ENCODE data around the gene SMIM20.

DNA sequence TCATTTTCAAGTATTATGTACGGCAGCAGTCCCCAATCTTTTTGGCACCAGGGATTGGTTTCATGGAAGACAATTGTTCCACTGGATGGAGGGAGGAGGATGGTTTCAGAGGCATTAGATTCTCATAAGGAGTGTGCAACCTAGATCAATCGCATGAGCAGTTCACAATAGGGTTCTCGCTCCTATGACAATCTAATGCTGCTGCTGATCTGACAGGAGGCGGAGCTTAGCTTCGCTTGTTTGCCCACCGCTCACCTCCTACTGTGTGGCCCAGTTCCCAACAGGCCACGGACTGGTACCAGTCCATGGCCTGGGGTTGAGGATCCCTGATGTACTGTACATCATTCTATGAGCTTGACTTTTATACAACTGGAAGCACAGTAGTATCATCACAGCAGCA is 48.4 kb downstream of the SMIM20 start:
- TF ChIP-seq, protein P1, sequence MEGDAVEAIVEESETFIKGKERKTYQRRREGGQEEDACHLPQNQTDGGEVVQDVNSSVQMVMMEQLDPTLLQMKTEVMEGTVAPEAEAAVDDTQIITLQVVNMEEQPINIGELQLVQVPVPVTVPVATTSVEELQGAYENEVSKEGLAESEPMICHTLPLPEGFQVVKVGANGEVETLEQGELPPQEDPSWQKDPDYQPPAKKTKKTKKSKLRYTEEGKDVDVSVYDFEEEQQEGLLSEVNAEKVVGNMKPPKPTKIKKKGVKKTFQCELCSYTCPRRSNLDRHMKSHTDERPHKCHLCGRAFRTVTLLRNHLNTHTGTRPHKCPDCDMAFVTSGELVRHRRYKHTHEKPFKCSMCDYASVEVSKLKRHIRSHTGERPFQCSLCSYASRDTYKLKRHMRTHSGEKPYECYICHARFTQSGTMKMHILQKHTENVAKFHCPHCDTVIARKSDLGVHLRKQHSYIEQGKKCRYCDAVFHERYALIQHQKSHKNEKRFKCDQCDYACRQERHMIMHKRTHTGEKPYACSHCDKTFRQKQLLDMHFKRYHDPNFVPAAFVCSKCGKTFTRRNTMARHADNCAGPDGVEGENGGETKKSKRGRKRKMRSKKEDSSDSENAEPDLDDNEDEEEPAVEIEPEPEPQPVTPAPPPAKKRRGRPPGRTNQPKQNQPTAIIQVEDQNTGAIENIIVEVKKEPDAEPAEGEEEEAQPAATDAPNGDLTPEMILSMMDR (conservative IDR thresholded peaks at IDR 0.05 in 1 of 2, IDR thresholded peaks at IDR 0.05 in 1 of 2; ENCODE audit: extremely low read depth in 1 of 2, insufficient read depth in 1 of 2, low read depth in 1 of 2, low read length in 2 of 2) = no peak
- TF ChIP-seq EZH2 (IDR thresholded peaks at IDR 0.05; ENCODE audit: borderline replicate concordance, low read length) = no peak
